A673 (cell line): Measurements from ENCODE around the gene PXT1. TPM values are rescaled to one million over a fixed set of nuclear protein-coding genes. Genes with fewer than 3 reads are reported as not detected.

ENCODE experiments used
- BruUV-seq: library from RNA; stranded (reverse); fragments of 400-500 nt; replicated peaks from 2 replicates; lab custom pipeline; 2021; lab: Mats Ljungman, UMichigan
- CTCF ChIA-PET: fragments of 300-600 bp; sonication (Branson Sonifier 250); formaldehyde crosslinking; loops from one replicate; lab custom pipeline; 2022; ENCODE audit warnings: antibody characterized with exemption; lab: Charles Lee
- POLR2A ChIA-PET: fragments of 300-600 bp; sonication (Branson Sonifier 250); formaldehyde crosslinking; loops from one replicate; lab custom pipeline; 2022; ENCODE audit warnings: antibody characterized with exemption; ENCODE audit not compliant: low non-redundant PET; lab: Charles Lee
- DNase-seq: peaks from one replicate; pipeline ENCODE4 v3.0.0-alpha.2; 2015; ENCODE audit warnings: low spot score
- H3K27ac ChIP-seq: fragments of 200-600 bp; sonication (generic); 2 replicates; pipeline ENCODE4 v1.5.1; 2016; ENCODE audit warnings: mixed run types, low read depth, mild to moderate bottlenecking, mixed read lengths, antibody characterized with exemption, low read length; ENCODE audit not compliant: poor library complexity, severe bottlenecking
- H3K27me3 ChIP-seq: fragments of 200-600 bp; sonication (generic); replicated peaks from 2 replicates; pipeline ENCODE4 v1.6.1; 2017; ENCODE audit warnings: mixed run types, low read depth, mild to moderate bottlenecking, mixed read lengths, antibody characterized with exemption, low read length; ENCODE audit not compliant: insufficient read depth, poor library complexity
- H3K36me3 ChIP-seq: fragments of 200-600 bp; sonication (generic); 2 replicates; pipeline ENCODE4 v1.6.1; 2016; ENCODE audit warnings: mixed run types, mild to moderate bottlenecking, mixed read lengths, antibody characterized with exemption, low read length; ENCODE audit not compliant: insufficient read depth, poor library complexity, severe bottlenecking
- H3K4me1 ChIP-seq: fragments of 200-600 bp; sonication (generic); 2 replicates; pipeline ENCODE4 v1.6.1; 2017; ENCODE audit warnings: mixed run types, mild to moderate bottlenecking, mixed read lengths, antibody characterized with exemption, low read length; ENCODE audit not compliant: insufficient read depth, poor library complexity, severe bottlenecking
- H3K4me3 ChIP-seq: fragments of 200-600 bp; sonication (generic); 2 replicates; pipeline ENCODE4 v1.5.1; 2016; ENCODE audit warnings: low read depth, mixed run types, mild to moderate bottlenecking, mixed read lengths, low read length; ENCODE audit not compliant: poor library complexity, severe bottlenecking
- H3K9me3 ChIP-seq: fragments of 200-600 bp; sonication (generic); 2 replicates; pipeline ENCODE4 v1.6.1; 2016; ENCODE audit warnings: mixed run types, low read depth, mild to moderate bottlenecking, mixed read lengths, antibody characterized with exemption, low read length; ENCODE audit not compliant: poor library complexity, severe bottlenecking
- CTCF ChIP-seq: fragments of 300-800, 200-600 bp; sonication (generic); conservative IDR thresholded peaks from 2 replicates; pipeline ENCODE4 v1.5.1; 2017; ENCODE audit warnings: low read depth, mild to moderate bottlenecking, antibody characterized with exemption, low read length, moderate library complexity, mixed read lengths
- EZH2 ChIP-seq: fragments of 200-600 bp; sonication (generic); IDR thresholded peaks from 2 replicates; pipeline ENCODE4 v1.6.1; 2017; ENCODE audit warnings: borderline replicate concordance, low read depth, mild to moderate bottlenecking, mixed read lengths, antibody characterized with exemption, low read length; ENCODE audit not compliant: poor library complexity, severe bottlenecking
- intact Hi-C: fragments of 100-400 bp; cut with micrococcal nuclease; formaldehyde crosslinking; loops from one replicate; pipeline ENCODE4 v1.10.0; 2022; ENCODE audit not compliant: unreplicated experiment
- total RNA-seq: library from RNA; stranded (reverse); gene quantifications from 2 replicates; pipeline ENCODE4 v1.2.3, GENCODE V29; 2021

PXT1 gene
- total RNA-seq, 1 experiment from 2014 or later, result 0.21 TPM

GRCh38 chr6:36422714-36423100 lies 19.9 kb downstream of the PXT1 start:
- H3K4me3 ChIP-seq, result peak overlapping the region; percentile 42
- H3K36me3 ChIP-seq, result no peaks in the 10 kb centered on the region
- intact Hi-C loops, result loop anchor here (5.0 to 10.0 kb wide), 2 partner anchors 262 to 335 kb away; no protein-coding TSS in a partner anchor
- ChIA-PET POLR2A (no interaction called here), CTCF (no interaction called here)
- H3K27me3 ChIP-seq, result no peaks in the 10 kb centered on the region
- peaks cover 9% of the 10 kb centered on the region for H3K4me1 ChIP-seq
- H3K27ac ChIP-seq, result peak overlapping the region; percentile 55
- TF ChIP-seq EZH2 (no peak), CTCF (no peak)
- DNase-seq, result no peak
- no TSS peak for BruUV-seq
- no peaks in the 10 kb centered on the region for H3K9me3 ChIP-seq

GRCh38 chr6:36419310-36419709 lies 23.3 kb downstream of the PXT1 start:
- intact Hi-C loops, result no loop called here
- DNase-seq, result no peak
- Histone ChIP-seq H3K9me3 (no peaks in the 10 kb centered on the region), H3K36me3 (no peaks in the 10 kb centered on the region), H3K27ac (no peak overlapping the region), H3K4me3 (no peak overlapping the region), H3K4me1 (peaks cover 9% of the 10 kb centered on the region), H3K27me3 (no peaks in the 10 kb centered on the region)
- TF ChIP-seq EZH2 (no peak), CTCF (no peak)
- CTCF ChIA-PET, result interaction anchor here (0.5 kb wide), 1 partner anchor 178 kb away, joined by 3 read pairs; no protein-coding TSS in a partner anchor
- POLR2A ChIA-PET, result no interaction called here
- BruUV-seq, result no TSS peak

- Histone ChIP-seq H3K4me3 (no peak overlapping the region), H3K4me1 (peaks cover 6% of the 10 kb centered on the region), H3K27me3 (no peaks in the 10 kb centered on the region), H3K27ac (no peak overlapping the region), H3K36me3 (no peaks in the 10 kb centered on the region), H3K9me3 (no peaks in the 10 kb centered on the region)
- intact Hi-C loops, result no loop called here
- TF ChIP-seq CTCF, result no peak
- no peak for TF ChIP-seq EZH2
- DNase-seq, result no peak
- ChIA-PET POLR2A (no interaction called here), CTCF (no interaction called here)
- BruUV-seq, result no TSS peak
Measured at GRCh38 chr6:36418558-36418957, 24.1 kb downstream of the PXT1 start.
